K562 (cell line): ENCODE measurements around the gene PNMA8B. TPM values are rescaled to one million over a fixed set of nuclear protein-coding genes. Genes with fewer than 3 reads are reported as not detected.

Experiments used
- ATAC-seq: fragments of 200-7000 bp; cut with Tn5 transposase; 3 replicates; pipeline ENCODE4 v1.9.1; 2020; ENCODE audit warnings: moderate library complexity
- BruUV-seq: library from RNA; stranded (reverse); fragments of 400-500 nt; replicated peaks from 2 replicates; lab custom pipeline; 2021; lab: Mats Ljungman, UMichigan
- CTCF ChIA-PET: fragments of 300-600 bp; formaldehyde crosslinking; extraction: SDS; loops from one replicate; lab custom pipeline; 2021; ENCODE audit warnings: low intra/inter-chr PET ratio; lab: Yijun Ruan, JAX
- POLR2A ChIA-PET: fragments of 300-600, 350-650 bp; sonication (Branson Sonifier 250); formaldehyde crosslinking; extraction: SDS; loops from one replicate; lab custom pipeline; 2021; ENCODE audit warnings: antibody characterized with exemption, inconsistent platforms; lab: Yijun Ruan, JAX
- DNase-seq, 4 experiments: peaks; one replicate each; pipeline versions ENCODE4 v3.0.0 to v3.0.0-alpha.2; 2011 to 2018; ENCODE audit warnings: low spot score in 3 of 4, mixed read lengths in 3 of 4; ENCODE audit errors: extremely low read depth in 1 of 4
- FAIRE-seq: peaks from 2 replicates; lab custom pipeline; 2011; peaks lifted over from hg19 to GRCh38; lab: Jason Lieb, UNC
- H2AFZ ChIP-seq: 2 replicates; pipeline ENCODE4 v1.6.0; 2011; ENCODE audit warnings: low read depth, low read length, control low read depth, inconsistent platforms
- H3K27ac ChIP-seq: fragments of 200-600 bp; 3 replicates; pipeline ENCODE4 v1.8.0; 2011; ENCODE audit warnings: low read depth, mild to moderate bottlenecking, control low read depth, inconsistent platforms, low read length, moderate library complexity, mixed read lengths; ENCODE audit errors: extremely low read depth
- H3K27me3 ChIP-seq, 2 experiments: fragments of 300-600 bp in 1 of 2; 2 replicates in 1 of 2; 3 replicates in 1 of 2; pipeline versions ENCODE4 v1.6.0 to v1.8.0; 2011; ENCODE audit warnings: inconsistent platforms in 2 of 2, low read length in 2 of 2, mild to moderate bottlenecking in 1 of 2, mixed read lengths in 1 of 2, moderate library complexity in 1 of 2; ENCODE audit not compliant: control insufficient read depth in 2 of 2, insufficient read depth in 2 of 2
- H3K36me3 ChIP-seq: fragments of 300-600 bp; 3 replicates; pipeline ENCODE4 v1.8.0; 2011; ENCODE audit warnings: mild to moderate bottlenecking, low read length, inconsistent platforms; ENCODE audit not compliant: control insufficient read depth, insufficient read depth
- H3K4me1 ChIP-seq, 2 experiments: fragments of 200-600 bp in 1 of 2; replicated peaks in 1 of 2; 2 replicates in 1 of 2; 3 replicates in 1 of 2; pipeline versions ENCODE4 v1.5.1 to v1.8.0; 2011; ENCODE audit warnings: inconsistent platforms in 2 of 2, low read length in 2 of 2, mild to moderate bottlenecking in 1 of 2, mixed read lengths in 1 of 2, moderate library complexity in 1 of 2; ENCODE audit not compliant: control insufficient read depth in 2 of 2, insufficient read depth in 2 of 2
- H3K4me2 ChIP-seq: 2 replicates; pipeline ENCODE4 v1.6.1; 2011; ENCODE audit warnings: low read length, control low read depth, inconsistent platforms, mixed read lengths; ENCODE audit not compliant: insufficient read depth
- H3K4me3 ChIP-seq: fragments of 200-600 bp; sonication (generic), shearing (Covaris generic); 2 replicates; pipeline ENCODE4 v1.5.1; 2016; ENCODE audit warnings: control low read depth, inconsistent platforms
- H3K79me2 ChIP-seq: fragments of 200-600 bp; 3 replicates; pipeline ENCODE4 v1.8.0; 2011; ENCODE audit warnings: low read length, inconsistent platforms; ENCODE audit not compliant: control insufficient read depth, insufficient read depth
- H3K9ac ChIP-seq, 2 experiments: 2 replicates each; pipeline versions ENCODE4 v1.6.0 to v1.6.1; 2011; ENCODE audit warnings: low read depth in 2 of 2, low read length in 2 of 2, control low read depth in 1 of 2, inconsistent platforms in 1 of 2, mild to moderate bottlenecking in 1 of 2, mixed read lengths in 1 of 2; ENCODE audit not compliant: insufficient read depth in 1 of 2
- H3K9me1 ChIP-seq: one replicate; pipeline ENCODE4 v1.6.0; 2011; ENCODE audit warnings: inconsistent platforms, mild to moderate bottlenecking, low read length, moderate library complexity; ENCODE audit not compliant: control insufficient read depth, insufficient read depth
- H3K9me3 ChIP-seq: replicated peaks from 2 replicates; pipeline ENCODE4 v1.5.1; 2011; ENCODE audit warnings: low read depth, low read length, inconsistent platforms; ENCODE audit not compliant: control insufficient read depth, insufficient read depth
- H4K20me1 ChIP-seq: replicated peaks from 2 replicates; pipeline ENCODE4 v1.6.1; 2011; ENCODE audit warnings: low read length, inconsistent platforms, mixed read lengths; ENCODE audit not compliant: control insufficient read depth, insufficient read depth
- CHD4 ChIP-seq: fragments of 200-600 bp; sonication (generic); IDR thresholded peaks from 3 replicates; pipeline ENCODE4 v1.6.1; 2012; ENCODE audit warnings: low read depth, mild to moderate bottlenecking, mixed read lengths, low read length, inconsistent platforms; ENCODE audit not compliant: insufficient read depth, insufficient replicate concordance, poor library complexity, severe bottlenecking
- DEAF1 ChIP-seq: fragments of 450-650 bp; formaldehyde crosslinking; IDR thresholded peaks from 2 replicates; pipeline ENCODE4 v1.4.0; 2020; ENCODE audit warnings: mild to moderate bottlenecking, moderate library complexity
- HSF4 ChIP-seq: fragments of 250-450 bp; sonication (Bioruptor Pico); IDR thresholded peaks from 2 replicates; pipeline ENCODE4 v2.1.2; 2022; ENCODE audit warnings: mild to moderate bottlenecking, moderate library complexity, borderline replicate concordance
- JUNB ChIP-seq: fragments of 450-650 bp; formaldehyde crosslinking; conservative IDR thresholded peaks from 2 replicates; pipeline ENCODE4 v1.4.0; 2020; ENCODE audit warnings: mild to moderate bottlenecking
- NFE2L1 ChIP-seq: fragments of 450-650 bp; IDR thresholded peaks from 2 replicates; pipeline ENCODE4 v1.6.1; 2016; ENCODE audit warnings: missing genetic modification characterization, low read depth, mild to moderate bottlenecking, missing compliant biosample characterization, moderate library complexity, borderline replicate concordance
- OTX1 ChIP-seq: fragments of 450-650 bp; formaldehyde crosslinking; IDR thresholded peaks from 2 replicates; pipeline ENCODE4 v1.4.0; 2022; ENCODE audit warnings: mild to moderate bottlenecking
- RFX1 ChIP-seq: fragments of 450-650 bp; IDR thresholded peaks from 2 replicates; pipeline ENCODE4 v1.6.1; 2016; ENCODE audit warnings: mild to moderate bottlenecking, moderate library complexity
- TAL1 ChIP-seq: fragments of 450-650 bp; IDR thresholded peaks from 2 replicates; pipeline ENCODE4 v1.6.1; 2016; ENCODE audit warnings: mild to moderate bottlenecking
- TEAD2 ChIP-seq: fragments of 450-650 bp; IDR thresholded peaks from 2 replicates; pipeline ENCODE4 v1.6.1; 2016; ENCODE audit warnings: missing genetic modification characterization, control low read depth, missing compliant biosample characterization
- WGBS: fragments of 100-300 bp; shearing (Covaris generic); methylation state at CpG from one replicate; pipeline ENCODE4 v1.1.6; 2016; ENCODE audit warnings: low coverage, mixed read lengths; ENCODE audit not compliant: insufficient coverage; ENCODE audit errors: missing lambda C conversion rate; 5-methylcytosine and 5-hydroxymethylcytosine counted together
- in situ Hi-C: fragments of 300-500 bp; cut with MboI; formaldehyde crosslinking; loops from 4 replicates; pipeline ENCODE4 v1.15.0; 2018; ENCODE audit warnings: inconsistent platforms, mixed read lengths
- intact Hi-C: fragments of 100-400 bp; cut with micrococcal nuclease; formaldehyde crosslinking; loops from 2 replicates; pipeline ENCODE4 v1.14.2; 2022
- polyA plus RNA-seq, 8 experiments: library from polyadenylated mRNA; depleted of rRNA in 4 of 8; stranded (reverse) in 5 of 8; unstranded in 3 of 8; fragments of >200 nt; fragmentation: Nextera tagmentation in 2 of 8; fragmentation: Illumina TruSeq in 1 of 8; extraction: Ambion mirVana in 2 of 8; extraction: Trizol in 1 of 8; gene quantifications; 2 replicates each; pipeline versions ENCODE4 v1.2.1 to v1.2.3, GENCODE V29; 2011 to 2014; ENCODE audit warnings: inconsistent platforms in 1 of 8, missing spikeins in 1 of 8
- total RNA-seq, 7 experiments: library from RNA; depleted of rRNA in 6 of 7; stranded (reverse); fragments of >200 nt in 6 of 7; fragmentation: Illumina TruSeq in 2 of 7; extraction: Trizol in 2 of 7; gene quantifications; 2 replicates each; pipeline versions ENCODE4 v1.2.1 to v1.2.3, GENCODE V29; 2011 to 2021; ENCODE audit warnings: low replicate concordance in 1 of 7

The PNMA8B gene
- total and polyA plus RNA-seq, 9 of the 15 experiments (the other 6 are each of a cell fraction or from before 2014, with no cell fraction given) = not detected

GRCh38 chr19:46503848-46504453, 8.3 kb upstream of the PNMA8B start:
- peak; percentile 36; the same call in 1 of the 2 replicates for TF ChIP-seq RFX1
- no peak for TF ChIP-seq DEAF1 (CRISPR knock-in tag)
- Histone ChIP-seq H3K4me2 (no peak overlapping the region), H3K79me2 (no peaks in the 10 kb centered on the region), H3K4me3 (no peak overlapping the region), H2AFZ (no peak overlapping the region), H3K27ac (no peak overlapping the region), H3K4me1 (no peaks in the 10 kb centered on the region), H4K20me1 (no peaks in the 10 kb centered on the region), H3K9me1 (no peaks in the 10 kb centered on the region), H3K9ac (no peak overlapping the region), H3K9me3 (no peaks in the 10 kb centered on the region), H3K36me3 (no peaks in the 10 kb centered on the region), H3K27me3 (peaks cover 27 to 60% of the 10 kb centered on the region in 2 experiments)
- DNase-seq = no peak
- FAIRE-seq = no peak
- ChIA-PET POLR2A (no interaction called here), CTCF (interaction anchor here (0.7 kb wide), 1 partner anchor 165 kb away, joined by 3 read pairs; no protein-coding TSS in a partner anchor)
- no peak for ATAC-seq
- in situ Hi-C loops = no loop called here
- no TSS peak for BruUV-seq
- intact Hi-C loops = no loop called here
- WGBS = 6% methylated on average over 15 of the region's 17 CpGs

- intact Hi-C loops (no loop called here), in situ Hi-C loops (no loop called here)
- no peaks in the 10 kb centered on the region for H4K20me1 ChIP-seq
- H3K4me3 ChIP-seq = no peak overlapping the region
- H3K36me3 ChIP-seq = no peaks in the 10 kb centered on the region
- no peak overlapping the region for H3K27ac ChIP-seq
- no peaks in the 10 kb centered on the region; a peak in 1 of 5 replicates for H3K4me1 ChIP-seq
- H3K9me3 ChIP-seq = no peaks in the 10 kb centered on the region
- DNase-seq (no peak), ATAC-seq (no peak), FAIRE-seq (no peak)
- POLR2A ChIA-PET = interaction anchor here (0.6 kb wide), 1 partner anchor 56 kb away, joined by 3 read pairs; no protein-coding TSS in a partner anchor
- H2AFZ ChIP-seq = no peak overlapping the region
- no TSS peak for BruUV-seq
- no peaks in the 10 kb centered on the region for H3K79me2 ChIP-seq
- no peaks in the 10 kb centered on the region for H3K9me1 ChIP-seq
- no peak overlapping the region for H3K9ac ChIP-seq
- CTCF ChIA-PET = no interaction called here
- peaks cover 26 to 53% of the 10 kb centered on the region in 2 experiments for H3K27me3 ChIP-seq
- no peak overlapping the region for H3K4me2 ChIP-seq
- no peak for TF ChIP-seq TEAD2 (tag)
- TF ChIP-seq TAL1 = no peak
- no peak for TF ChIP-seq JUNB (CRISPR knock-in tag)
- no peak for TF ChIP-seq HSF4 (CRISPR knock-in tag)
- no peak for TF ChIP-seq CHD4
- TF ChIP-seq OTX1 (CRISPR knock-in tag) = no peak
- no peak for TF ChIP-seq NFE2L1 (tag)
- WGBS = 41% methylated on average over 5 of the region's 5 CpGs
Measured at GRCh38 chr19:46502891-46503290, 7.2 kb upstream of the PNMA8B start.
